Activated T-helper 1 cell treated with Interleukin-2 at 50 U/mL for 16 hours (primary cell): ENCODE measurements around the gene KCNH2.
"Not testable (repeated sequence)": the region's sequence is repeated elsewhere in the genome, so short reads cannot be mapped to it uniquely, and the experiment has no call there.

Experiments used
- DNase-seq: peaks from one replicate; pipeline ENCODE4 v3.0.0-alpha.2; 2020; ENCODE audit warnings: low read depth

The KCNH2 gene

DNA sequence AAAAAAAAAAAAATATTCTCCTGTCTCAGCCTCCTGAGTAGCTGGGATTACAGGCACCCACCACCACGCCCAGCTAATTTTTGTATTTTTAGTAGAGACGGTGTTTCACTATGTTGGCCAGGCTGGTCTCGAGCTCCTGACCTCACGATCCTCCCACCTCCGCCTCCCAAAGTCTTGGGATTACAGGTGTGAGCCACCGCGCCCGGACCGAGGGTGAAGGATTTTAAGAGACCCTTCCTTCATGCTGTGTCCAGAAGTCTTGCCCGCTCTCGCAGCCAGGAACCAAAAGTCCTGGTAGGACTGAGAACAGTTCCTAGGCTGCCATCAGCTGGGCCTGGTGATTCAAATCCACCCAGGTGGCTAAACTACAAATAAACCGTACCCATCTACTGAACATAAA lies 33.5 kb upstream of the KCNH2 start:
- DNase-seq: not testable (repeated sequence)

DNA sequence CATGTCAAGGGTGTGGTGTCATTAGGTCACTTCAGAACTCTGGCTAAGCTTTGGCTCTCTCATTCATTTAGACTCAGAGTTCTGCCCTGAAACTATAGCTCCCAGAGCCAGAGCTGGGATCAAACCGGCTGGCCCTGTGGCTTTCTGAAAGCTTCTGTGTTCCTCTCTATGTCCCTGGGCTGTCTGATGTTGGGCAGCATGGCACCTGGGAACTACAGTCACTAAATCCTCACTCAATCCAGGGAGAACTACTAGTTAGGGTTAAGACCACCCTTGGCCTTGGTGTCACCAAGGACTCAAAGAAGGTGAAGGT lies 32.9 kb upstream of the KCNH2 start:
- no peak for DNase-seq

DNA sequence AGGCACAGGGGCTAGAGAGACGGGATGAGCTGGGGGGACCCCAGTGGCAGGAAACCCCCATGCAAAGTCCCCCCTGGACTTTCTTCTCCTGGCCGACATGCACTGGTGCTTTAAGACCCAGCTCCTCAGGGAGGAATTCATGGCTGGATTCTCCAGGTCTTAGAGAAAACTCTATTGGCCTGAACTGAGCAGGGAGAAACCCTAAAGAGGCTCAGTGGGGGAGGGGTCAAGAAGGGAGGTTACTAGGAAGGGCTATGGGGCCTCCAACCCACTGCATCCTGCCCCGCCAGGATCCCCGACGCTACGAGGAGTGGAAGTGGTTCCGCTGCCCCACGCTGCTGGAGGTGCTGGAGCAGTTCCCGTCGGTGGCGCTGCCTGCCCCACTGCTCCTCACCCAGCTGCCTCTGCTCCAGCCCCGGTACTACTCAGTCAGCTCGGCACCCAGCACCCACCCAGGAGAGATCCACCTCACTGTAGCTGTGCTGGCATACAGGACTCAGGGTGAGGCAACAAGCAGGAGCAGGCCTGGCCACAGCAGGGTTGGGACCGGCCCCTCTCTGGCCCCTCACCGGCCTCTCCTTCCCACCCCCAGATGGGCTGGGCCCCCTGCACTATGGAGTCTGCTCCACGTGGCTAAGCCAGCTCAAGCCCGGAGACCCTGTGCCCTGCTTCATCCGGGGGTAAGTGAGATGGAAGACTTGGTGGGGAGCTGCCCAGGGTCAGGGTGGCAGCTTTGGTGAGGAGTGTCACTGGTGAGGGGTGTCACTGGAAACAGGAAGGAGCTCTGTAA lies 32.4 kb upstream of the KCNH2 start:
- no peak for DNase-seq

DNA sequence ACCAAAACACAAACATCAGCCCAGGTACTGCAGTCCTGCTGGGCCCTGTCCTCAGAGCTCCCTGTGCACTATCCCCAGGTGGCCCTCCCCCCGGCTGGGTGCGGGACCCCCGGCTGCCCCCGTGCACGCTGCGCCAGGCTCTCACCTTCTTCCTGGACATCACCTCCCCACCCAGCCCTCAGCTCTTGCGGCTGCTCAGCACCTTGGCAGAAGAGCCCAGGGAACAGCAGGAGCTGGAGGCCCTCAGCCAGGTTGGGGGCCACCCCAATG lies 31.9 kb upstream of the KCNH2 start:
- DNase-seq: no peak

DNA sequence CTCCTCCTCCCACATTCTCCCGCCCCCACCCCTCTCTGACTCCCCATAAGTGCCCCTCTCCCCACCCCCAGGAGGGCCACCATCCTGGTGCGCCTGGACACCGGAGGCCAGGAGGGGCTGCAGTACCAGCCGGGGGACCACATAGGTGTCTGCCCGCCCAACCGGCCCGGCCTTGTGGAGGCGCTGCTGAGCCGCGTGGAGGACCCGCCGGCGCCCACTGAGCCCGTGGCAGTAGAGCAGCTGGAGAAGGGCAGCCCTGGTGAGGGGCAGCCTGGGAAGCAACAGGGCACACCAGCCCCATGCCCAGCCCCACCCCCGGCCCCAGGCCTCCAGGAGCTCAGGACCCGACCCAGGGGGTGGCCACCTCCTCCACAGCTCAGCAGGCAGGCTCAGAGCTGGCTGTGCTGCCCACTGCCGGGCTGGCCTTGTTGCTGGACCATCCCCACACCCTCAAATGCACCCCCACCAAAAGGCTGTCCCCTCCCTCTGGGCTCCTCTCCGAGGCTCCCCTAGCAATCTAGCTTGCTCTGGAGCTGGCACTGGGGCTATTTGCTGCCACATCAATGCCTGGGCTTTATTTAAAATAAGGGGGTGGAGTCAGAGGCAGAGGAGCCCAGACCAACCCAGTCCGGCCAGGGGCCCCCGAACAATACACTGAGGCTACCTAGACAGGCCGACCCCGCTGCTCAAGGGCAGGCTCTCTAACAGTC lies 31.4 kb upstream of the KCNH2 start:
- no peak for DNase-seq

DNA sequence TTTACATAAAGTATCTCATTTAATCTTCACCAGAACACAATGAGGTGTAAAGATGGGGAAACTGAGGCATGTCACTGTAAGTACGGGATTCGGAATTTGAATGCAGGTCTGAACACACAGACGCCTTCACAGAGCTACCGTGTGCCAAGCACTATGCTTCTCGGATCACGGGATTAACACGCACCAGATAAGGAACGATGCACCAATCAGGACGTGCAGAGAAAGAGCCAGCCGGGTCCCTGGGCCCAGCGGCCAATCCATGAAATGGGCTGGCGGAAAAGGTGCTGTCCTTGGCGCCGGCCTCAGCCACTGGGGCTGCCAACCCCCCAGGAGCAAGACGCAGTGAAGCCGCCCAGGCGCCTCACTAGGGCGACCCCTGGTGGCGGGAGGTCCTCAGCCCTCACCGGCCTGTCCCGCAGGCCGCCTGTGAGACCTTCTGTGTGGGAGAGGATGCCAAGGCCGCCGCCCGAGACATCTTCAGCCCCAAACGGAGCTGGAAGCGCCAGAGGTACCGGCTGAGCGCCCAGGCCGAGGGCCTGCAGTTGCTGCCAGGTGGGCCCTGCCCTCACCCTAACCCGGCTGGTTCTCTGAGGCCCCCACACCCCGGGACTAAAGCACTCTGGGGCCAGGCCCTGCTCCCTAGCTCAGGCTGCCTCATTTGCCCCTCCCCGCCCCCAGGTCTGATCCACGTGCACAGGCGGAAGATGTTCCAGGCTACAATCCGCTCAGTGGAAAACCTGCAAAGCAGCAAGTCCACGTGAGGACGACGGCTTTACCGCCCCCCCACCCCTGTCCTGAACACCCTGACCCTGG lies 30.6 kb upstream of the KCNH2 start:
- DNase-seq: peak; percentile 73

DNA sequence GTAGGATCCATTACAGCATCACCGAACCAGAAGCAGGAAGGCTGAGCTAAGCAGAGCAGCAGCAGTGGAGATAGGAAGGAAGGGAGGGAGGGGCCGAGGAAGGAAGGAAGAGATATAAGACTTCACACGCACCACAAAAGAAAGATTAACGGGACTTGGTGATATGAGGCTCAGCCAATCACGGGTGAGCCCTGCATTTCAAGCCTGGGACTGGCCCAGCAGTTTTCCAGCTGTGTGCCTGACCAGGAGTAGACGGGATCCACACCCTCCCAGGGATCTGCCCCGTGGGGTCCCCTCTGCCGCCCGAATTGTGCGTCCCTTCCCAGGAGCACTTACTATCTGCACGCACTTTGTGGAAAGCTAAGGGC lies 30.0 kb upstream of the KCNH2 start:
- DNase-seq: no peak

DNA sequence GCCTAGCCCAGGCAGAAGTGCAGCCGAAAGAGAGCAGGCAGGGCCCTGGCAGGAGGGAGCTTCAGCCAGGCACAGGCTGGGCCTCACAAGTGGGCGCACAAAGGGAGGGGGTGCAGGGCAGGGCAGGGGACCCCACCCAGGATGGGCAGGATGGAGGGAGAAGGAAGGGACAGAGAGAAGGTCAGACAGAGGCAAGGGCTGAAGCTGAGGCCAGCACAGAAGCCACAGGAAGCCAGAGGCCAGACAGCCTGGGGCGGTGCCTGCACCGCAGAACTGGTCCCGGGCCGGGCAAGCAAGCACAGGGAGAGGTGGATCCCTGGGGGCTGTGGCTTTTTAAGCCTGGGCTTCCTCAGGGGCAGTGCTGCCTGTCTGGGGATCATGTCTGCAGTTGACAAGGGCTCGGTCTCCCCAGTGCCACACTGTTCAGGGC lies 29.4 kb upstream of the KCNH2 start:
- DNase-seq: no peak

DNA sequence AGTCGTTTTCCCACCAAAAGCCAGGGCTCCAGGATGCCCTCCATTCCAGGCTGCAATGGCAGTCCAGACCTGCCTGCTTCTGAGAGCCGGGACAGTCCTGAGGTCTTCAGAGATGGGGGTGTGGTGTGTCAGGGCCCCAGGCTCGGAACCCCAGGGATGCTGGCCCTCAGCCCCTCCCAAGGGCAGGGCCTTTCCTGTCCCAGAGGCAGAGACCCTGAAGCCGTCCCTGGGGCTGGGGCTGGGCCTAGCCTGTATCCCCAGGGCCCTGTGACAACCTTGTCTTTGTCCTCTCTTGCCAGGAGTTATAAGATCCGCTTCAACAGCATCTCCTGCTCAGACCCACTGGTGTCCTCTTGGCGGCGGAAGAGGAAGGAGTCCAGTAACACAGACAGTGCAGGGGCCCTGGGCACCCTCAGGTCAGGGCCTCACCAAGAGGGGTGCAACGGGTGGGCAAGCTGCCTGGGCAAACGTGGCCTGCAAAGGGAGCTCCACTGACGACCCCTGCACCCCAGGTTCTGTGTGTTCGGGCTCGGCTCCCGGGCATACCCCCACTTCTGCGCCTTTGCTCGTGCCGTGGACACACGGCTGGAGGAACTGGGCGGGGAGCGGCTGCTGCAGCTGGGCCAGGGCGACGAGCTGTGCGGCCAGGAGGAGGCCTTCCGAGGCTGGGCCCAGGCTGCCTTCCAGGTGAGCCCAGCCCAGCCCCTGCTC lies 28.6 kb upstream of the KCNH2 start:
- DNase-seq: no peak

DNA sequence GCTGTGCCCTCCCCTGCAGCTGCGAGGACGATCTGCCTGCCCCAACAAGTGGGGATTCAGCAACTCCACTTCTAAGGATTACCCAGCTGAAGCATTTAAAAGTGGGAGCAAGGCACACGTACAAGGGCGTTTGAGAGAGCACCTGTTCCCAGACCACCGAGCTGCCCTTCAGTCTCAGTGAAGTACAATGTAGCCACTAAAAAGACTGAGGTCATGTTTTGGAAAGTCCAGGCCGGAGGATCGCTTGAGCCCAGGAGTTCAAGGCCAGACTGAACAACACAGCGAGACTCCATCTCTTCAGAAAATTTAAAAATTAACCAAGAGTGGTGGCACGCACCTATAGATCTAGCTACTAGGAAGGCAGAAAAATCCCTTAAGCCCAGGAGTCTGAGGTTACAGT lies 27.4 kb upstream of the KCNH2 start:
- DNase-seq: no peak

DNA sequence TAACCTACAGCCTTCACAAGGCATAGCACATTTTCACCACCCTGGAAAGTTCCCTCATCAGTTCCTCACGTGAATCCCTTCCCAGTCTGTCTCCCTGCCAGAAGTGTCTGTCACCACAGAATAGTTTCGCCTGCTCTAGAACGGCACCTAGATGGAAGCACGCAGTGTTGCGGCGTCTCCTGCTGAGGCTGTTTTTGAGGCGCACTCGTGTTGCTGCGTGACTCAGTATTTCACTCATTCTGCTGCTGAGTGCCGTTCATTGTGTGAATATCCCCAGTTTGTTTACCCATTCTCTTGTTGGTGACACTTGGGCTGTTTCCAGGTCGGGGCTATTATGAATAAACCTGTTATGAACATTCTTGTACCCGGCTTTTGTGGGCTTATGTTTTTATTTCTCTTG lies 25.5 kb upstream of the KCNH2 start:
- DNase-seq: no peak

DNA sequence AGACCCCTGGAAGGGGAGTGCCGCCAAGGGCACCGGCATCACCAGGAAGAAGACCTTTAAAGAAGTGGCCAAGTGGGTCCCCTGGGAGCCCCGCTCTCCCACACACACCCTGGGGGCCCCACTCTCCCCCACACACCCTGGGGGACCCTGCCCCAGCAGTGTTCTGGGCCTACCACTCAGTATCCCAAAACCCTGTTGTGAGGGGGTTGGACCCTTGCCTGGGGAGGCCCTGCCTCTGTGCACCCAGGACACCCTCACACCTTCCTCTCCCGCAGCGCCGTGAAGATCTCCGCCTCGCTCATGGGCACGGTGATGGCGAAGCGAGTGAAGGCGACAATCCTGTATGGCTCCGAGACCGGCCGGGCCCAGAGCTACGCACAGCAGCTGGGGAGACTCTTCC lies 23.4 kb upstream of the KCNH2 start:
- DNase-seq: no peak

DNA sequence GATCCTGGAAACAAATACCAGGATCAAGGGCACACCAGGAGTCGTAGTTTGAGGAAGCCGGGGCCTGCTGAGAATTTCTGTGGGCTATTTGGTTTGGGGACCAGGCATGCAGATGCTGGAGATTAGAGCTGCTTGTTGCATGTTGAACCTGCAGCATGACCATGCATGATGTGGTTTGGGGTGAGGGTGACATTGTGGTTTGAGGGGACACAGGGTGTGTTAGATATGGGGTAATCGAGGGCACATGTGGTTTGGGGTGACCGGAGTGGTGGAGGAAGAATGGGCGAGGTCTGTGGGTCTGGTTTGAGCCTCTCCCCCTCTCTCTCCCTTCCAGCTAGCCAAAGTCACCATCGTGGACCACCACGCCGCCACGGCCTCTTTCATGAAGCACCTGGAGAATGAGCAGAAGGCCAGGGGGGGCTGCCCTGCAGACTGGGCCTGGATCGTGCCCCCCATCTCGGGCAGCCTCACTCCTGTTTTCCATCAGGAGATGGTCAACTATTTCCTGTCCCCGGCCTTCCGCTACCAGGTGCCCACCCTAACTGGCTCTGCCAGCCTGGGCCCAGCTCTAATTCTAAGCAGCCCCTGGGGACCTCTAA lies 22.9 kb upstream of the KCNH2 start:
- no peak for DNase-seq

DNA sequence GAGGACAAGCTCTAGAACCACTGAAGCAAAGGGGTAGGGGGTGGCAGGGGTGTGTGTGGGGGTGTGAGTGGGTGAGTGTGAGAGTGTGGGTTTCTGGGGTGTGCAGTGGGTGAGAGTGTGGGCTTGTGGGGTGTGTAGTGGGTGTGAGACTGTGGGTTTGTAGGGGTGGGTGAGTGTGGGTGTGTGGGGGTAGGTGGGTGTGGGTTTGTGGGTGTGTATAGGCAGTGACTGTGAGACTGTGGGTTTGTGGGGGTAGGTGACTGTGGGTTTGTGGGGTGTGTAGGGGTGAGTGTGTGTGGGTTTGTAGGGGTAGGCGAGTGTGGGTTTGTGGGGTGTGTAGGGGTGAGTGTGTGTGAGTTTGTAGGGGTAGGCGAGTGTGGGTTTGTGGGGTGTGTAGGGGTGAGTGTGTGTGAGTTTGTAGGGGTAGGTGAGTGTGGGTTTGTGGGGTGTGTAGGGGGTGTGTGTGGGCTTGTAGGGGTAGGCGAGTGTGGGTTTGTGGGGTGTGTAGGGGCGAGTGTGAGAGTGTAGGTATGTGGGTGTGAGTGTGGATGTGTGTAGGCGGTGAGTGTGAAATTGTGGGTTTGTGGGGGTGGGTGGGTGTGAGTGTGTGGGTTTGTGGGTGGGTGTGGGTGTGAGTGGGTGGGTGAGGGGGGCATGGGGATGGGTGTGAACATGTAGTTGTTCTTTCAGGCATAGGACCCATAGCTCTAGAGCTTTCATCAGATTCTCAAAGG lies 21.5 kb upstream of the KCNH2 start:
- DNase-seq: no peak

DNA sequence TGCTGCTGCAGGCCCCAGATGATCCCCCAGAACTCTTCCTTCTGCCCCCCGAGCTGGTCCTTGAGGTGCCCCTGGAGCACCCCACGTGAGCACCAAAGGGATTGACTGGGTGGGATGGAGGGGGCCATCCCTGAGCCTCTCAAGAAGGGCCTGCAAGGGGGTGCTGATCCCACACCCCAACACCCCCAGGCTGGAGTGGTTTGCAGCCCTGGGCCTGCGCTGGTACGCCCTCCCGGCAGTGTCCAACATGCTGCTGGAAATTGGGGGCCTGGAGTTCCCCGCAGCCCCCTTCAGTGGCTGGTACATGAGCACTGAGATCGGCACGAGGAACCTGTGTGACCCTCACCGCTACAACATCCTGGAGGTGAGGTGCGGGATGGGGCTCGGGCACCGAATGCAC lies 20.9 kb upstream of the KCNH2 start:
- DNase-seq: no peak

DNA sequence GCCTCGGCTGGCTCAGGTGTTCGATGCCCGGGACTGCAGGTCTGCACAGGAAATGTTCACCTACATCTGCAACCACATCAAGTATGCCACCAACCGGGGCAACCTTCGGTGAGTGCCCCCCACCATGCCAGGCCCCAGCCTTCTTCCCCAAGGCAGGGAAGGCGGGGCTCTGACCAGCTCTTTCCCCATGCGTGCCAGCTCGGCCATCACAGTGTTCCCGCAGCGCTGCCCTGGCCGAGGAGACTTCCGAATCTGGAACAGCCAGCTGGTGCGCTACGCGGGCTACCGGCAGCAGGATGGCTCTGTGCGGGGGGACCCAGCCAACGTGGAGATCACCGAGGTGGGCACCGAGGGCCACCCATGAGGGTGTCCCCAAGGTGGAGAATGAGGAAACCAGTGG lies 20.2 kb upstream of the KCNH2 start:
- DNase-seq: no peak

DNA sequence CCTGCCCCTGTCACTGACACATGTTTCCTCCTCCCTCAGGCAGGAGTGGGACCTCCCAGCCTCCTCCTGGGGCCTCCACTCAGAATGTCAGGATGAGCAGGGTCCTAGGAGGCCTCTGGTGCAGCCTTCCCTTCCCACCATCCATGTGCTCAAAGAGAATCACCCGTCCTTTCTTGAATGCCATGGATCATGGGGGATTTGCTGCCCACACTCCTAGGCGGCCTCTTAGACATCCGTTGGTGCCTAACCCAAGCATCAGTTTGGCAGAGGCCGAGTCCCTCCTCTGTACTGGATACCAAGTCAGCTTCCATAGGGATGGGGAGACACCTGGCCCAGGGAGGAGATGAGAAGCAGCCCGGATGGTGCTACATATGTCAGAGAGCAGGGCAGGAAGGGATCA lies 19.7 kb upstream of the KCNH2 start:
- DNase-seq: no peak

DNA sequence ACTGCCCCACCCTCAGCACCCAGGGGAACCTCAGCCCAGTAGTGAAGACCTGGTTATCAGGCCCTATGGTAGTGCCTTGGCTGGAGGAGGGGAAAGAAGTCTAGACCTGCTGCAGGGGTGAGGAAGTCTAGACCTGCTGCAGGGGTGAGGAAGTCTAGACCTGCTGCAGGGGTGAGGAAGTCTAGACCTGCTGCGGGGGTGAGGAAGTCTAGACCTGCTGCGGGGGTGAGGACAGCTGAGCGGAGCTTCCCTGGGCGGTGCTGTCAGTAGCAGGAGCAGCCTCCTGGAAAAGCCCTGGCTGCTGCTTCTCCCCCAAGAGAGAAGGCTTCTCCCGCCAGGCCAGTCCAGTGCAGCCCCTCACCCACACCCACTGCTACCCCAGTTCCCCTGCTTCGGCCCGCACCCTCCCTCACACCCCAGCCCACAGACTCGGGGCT lies 19.0 kb upstream of the KCNH2 start:
- DNase-seq: no peak

DNA sequence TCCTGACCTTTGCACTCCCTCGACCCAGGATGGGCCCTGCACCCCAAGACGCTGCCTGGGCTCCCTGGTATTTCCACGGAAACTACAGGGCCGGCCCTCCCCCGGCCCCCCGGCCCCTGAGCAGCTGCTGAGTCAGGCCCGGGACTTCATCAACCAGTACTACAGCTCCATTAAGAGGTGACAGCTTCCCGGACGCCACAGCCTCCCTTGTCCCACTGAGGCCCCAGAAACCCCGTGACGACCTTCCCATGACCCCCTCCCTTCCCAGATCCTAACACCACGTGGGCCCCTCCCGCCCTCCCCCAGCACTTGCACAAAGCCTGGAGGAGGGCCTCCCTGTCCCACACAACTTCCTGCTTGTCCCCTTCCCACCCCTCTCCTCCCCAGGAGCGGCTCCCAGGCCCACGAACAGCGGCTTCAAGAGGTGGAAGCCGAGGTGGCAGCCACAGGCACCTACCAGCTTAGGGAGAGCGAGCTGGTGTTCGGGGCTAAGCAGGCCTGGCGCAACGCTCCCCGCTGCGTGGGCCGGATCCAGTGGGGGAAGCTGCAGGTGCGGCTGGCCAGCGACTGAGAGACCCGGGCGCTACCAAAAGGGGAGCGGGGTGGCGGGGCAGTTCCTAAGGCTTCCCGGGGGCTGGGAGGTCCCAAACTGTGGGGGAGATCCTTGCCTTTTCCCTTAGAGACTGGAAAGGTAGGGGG lies 18.4 kb upstream of the KCNH2 start:
- DNase-seq: no peak

DNA sequence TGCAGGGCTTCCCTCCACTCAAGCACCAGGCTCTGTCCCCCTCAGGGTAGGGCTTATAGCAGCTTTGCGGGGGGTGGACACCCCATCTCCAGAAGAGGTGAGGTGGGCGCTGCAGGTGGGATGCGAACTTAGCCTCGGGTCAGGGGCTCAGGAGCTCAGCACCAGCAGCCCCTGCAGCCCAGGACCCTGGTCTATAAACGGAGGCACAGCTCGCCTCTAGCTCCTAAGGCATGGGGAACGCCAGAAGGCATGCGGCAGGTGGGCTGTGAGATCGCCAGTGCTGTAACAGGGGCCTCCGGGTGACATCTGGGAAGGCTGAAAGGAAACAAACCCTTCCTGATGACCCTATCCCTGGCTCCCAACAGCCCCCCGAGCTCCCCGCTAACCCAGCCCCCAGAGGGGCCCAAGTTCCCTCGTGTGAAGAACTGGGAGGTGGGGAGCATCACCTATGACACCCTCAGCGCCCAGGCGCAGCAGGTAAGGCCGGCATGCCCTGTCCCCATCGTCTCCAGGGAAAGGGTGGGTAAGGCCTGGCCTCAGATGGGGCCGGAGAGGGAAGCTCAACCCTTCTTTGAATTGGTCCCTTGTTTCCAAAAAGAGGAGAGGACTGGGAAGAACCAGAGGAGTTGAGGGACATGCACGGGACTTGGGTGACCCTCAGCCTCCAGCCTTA lies 16.9 kb upstream of the KCNH2 start:
- DNase-seq: no peak
